AG10803 (cell line): ENCODE data around the gene HLA-DQA1.
"Not testable (repeated sequence)": the region's sequence is repeated elsewhere in the genome, so short reads cannot be mapped to it uniquely, and the experiment has no call there.

Experiments used
- DNase-seq: peaks from one replicate; pipeline ENCODE4 v3.0.0; 2010; ENCODE audit warnings: low read depth
- H3K4me3 ChIP-seq: 2 replicates; pipeline ENCODE4 v1.5.1; 2011; ENCODE audit warnings: mild to moderate bottlenecking, low read length, control low read depth
- CTCF ChIP-seq: conservative IDR thresholded peaks from 2 replicates; pipeline ENCODE4 v1.5.1; 2011; ENCODE audit warnings: mild to moderate bottlenecking, low read length, control low read depth, inconsistent platforms

HLA-DQA1 gene

GRCh38 chr6:32637219-32637880 is at the start of gene HLA-DQA1:
Gene HLA-DQA1, plus strand, starts transcription at chr6:32637406. Its CDS starts 53 bp downstream, at chr6:32637459.
- H3K4me3 ChIP-seq: no peak within 1 kb of the TSS
- DNase-seq: no peak
- no peak for TF ChIP-seq CTCF

- no peak overlapping the region for H3K4me3 ChIP-seq
- no peak for TF ChIP-seq CTCF
These were observed 49.0 kb upstream of the HLA-DQA1 start for GRCh38 chr6:32588156-32588555.

GRCh38 chr6:32589596-32590449 is 47.4 kb upstream of the HLA-DQA1 start, which contains the start of gene HLA-DRB1:
Gene HLA-DRB1, minus strand, starts transcription at chr6:32589848. Its CDS starts 106 bp downstream, at chr6:32589742.
- TF ChIP-seq CTCF: no peak
- DNase-seq: peak; percentile 3
- H3K4me3 ChIP-seq: no peak within 1 kb of the TSS

More at GRCh38 chr6:32588156-32588555, 49.0 kb upstream of the HLA-DQA1 start:
- DNase-seq: no peak

- not testable (repeated sequence) for DNase-seq, H3K4me3 ChIP-seq
These were observed 46.5 kb upstream of the HLA-DQA1 start for GRCh38 chr6:32590713-32591112.

GRCh38 chr6:32597024-32597423 is 40.2 kb upstream of the HLA-DQA1 start:
- H3K4me3 ChIP-seq: no peak overlapping the region
- no peak for TF ChIP-seq CTCF
- no peak for DNase-seq

GRCh38 chr6:32602383-32602782 is 34.8 kb upstream of the HLA-DQA1 start:
- no peak overlapping the region for H3K4me3 ChIP-seq
- TF ChIP-seq CTCF: no peak
- DNase-seq: no peak

- DNase-seq: no peak
- no peak for TF ChIP-seq CTCF
- H3K4me3 ChIP-seq: no peak overlapping the region
These were observed 34.0 kb upstream of the HLA-DQA1 start for GRCh38 chr6:32603222-32603621.
